Gastroesophageal sphincter (tissue), 3 donors: ENCODE measurements around the gene GPR142.

Experiments
- EP300 ChIP-seq: sonication (generic); formaldehyde crosslinking; IDR thresholded peaks from one replicate; pipeline ENCODE4 v1.6.1; 2017; ENCODE audit warnings: antibody characterized with exemption, mild to moderate bottlenecking
- POLR2AphosphoS5 ChIP-seq: sonication (generic); formaldehyde crosslinking; IDR thresholded peaks from one replicate; pipeline ENCODE4 v1.6.1; 2017; ENCODE audit warnings: antibody characterized with exemption
- TF ChIP-seq, protein P1 (sequence below), 4 experiments: fragments of 200-600 bp in 2 of 4; fragments of 450-650 bp in 2 of 4; sonication (generic) in 1 of 4; IDR thresholded peaks; one replicate each; pipeline ENCODE4 v1.5.1; 2017 to 2019; ENCODE audit warnings: antibody characterized with exemption in 4 of 4, mild to moderate bottlenecking in 2 of 4, moderate library complexity in 2 of 4

- TF ChIP-seq, protein P1, sequence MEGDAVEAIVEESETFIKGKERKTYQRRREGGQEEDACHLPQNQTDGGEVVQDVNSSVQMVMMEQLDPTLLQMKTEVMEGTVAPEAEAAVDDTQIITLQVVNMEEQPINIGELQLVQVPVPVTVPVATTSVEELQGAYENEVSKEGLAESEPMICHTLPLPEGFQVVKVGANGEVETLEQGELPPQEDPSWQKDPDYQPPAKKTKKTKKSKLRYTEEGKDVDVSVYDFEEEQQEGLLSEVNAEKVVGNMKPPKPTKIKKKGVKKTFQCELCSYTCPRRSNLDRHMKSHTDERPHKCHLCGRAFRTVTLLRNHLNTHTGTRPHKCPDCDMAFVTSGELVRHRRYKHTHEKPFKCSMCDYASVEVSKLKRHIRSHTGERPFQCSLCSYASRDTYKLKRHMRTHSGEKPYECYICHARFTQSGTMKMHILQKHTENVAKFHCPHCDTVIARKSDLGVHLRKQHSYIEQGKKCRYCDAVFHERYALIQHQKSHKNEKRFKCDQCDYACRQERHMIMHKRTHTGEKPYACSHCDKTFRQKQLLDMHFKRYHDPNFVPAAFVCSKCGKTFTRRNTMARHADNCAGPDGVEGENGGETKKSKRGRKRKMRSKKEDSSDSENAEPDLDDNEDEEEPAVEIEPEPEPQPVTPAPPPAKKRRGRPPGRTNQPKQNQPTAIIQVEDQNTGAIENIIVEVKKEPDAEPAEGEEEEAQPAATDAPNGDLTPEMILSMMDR (IDR thresholded peaks at IDR 0.05), result no peak
- TF ChIP-seq POLR2AphosphoS5 (no peak), EP300 (no peak)
Observed at GRCh38 chr17:74350486-74350885, 16.8 kb upstream of the GPR142 start.
